SK-N-SH treated with all-trans-retinoic acid at 6 μM for 48 hours (cell line): ENCODE data around the gene RPRD1B.

Experiments used
- ATAC-seq: fragments of 200-7000 bp; cut with Tn5 transposase; 3 replicates; pipeline ENCODE4 v1.9.1; 2020; ENCODE audit warnings: mild to moderate bottlenecking, moderate library complexity
- ARNTL ChIP-seq: fragments of 450-650 bp; formaldehyde crosslinking; IDR thresholded peaks from 2 replicates; pipeline ENCODE4 v1.5.0; 2020; ENCODE audit warnings: low read depth, mild to moderate bottlenecking, moderate library complexity, borderline replicate concordance
- BACH2 ChIP-seq: fragments of 250-450 bp; sonication (Bioruptor Pico); IDR thresholded peaks from 2 replicates; pipeline ENCODE4 v1.9.0; 2021; ENCODE audit warnings: mild to moderate bottlenecking, borderline replicate concordance
- CSDC2 ChIP-seq: fragments of 250-450 bp; sonication (Bioruptor Pico); IDR thresholded peaks from 2 replicates; pipeline ENCODE4 v1.5.0; 2020; ENCODE audit warnings: mild to moderate bottlenecking, moderate library complexity
- ESRRG ChIP-seq: fragments of 250-450 bp; sonication (Bioruptor Pico); IDR thresholded peaks from 2 replicates; pipeline ENCODE4 v1.6.1; 2021; ENCODE audit warnings: mild to moderate bottlenecking
- GLIS3 ChIP-seq: fragments of 250-450 bp; sonication (Bioruptor Pico); IDR thresholded peaks from 2 replicates; pipeline ENCODE4 v1.5.0; 2020; ENCODE audit warnings: mild to moderate bottlenecking, moderate library complexity
- ISL1 ChIP-seq: fragments of 250-450 bp; sonication (Bioruptor Pico); IDR thresholded peaks from 2 replicates; pipeline ENCODE4 v2.1.2; 2022; ENCODE audit warnings: mild to moderate bottlenecking, moderate library complexity
- OSR1 ChIP-seq: fragments of 250-450 bp; sonication (Bioruptor Pico); IDR thresholded peaks from 2 replicates; pipeline ENCODE4 v1.8.0; 2022; ENCODE audit warnings: moderate library complexity, mild to moderate bottlenecking, inconsistent platforms
- POU6F1 ChIP-seq: fragments of 250-450 bp; sonication (Bioruptor Pico); IDR thresholded peaks from 2 replicates; pipeline ENCODE4 v1.8.0; 2021; ENCODE audit warnings: low read depth, mild to moderate bottlenecking, moderate library complexity, borderline replicate concordance
- PPARA ChIP-seq: fragments of 250-450 bp; sonication (Bioruptor Pico); IDR thresholded peaks from 2 replicates; pipeline ENCODE4 v1.5.0; 2020; ENCODE audit warnings: mild to moderate bottlenecking, borderline replicate concordance
- RARB ChIP-seq: fragments of 250-450 bp; sonication (Bioruptor Pico); IDR thresholded peaks from 2 replicates; pipeline ENCODE4 v1.8.0; 2021; ENCODE audit warnings: mild to moderate bottlenecking, moderate library complexity
- SNAI2 ChIP-seq: fragments of 250-450 bp; sonication (Bioruptor Pico); IDR thresholded peaks from 2 replicates; pipeline ENCODE4 v1.5.0; 2020; ENCODE audit warnings: mild to moderate bottlenecking, moderate library complexity
- TCF4 ChIP-seq: fragments of 250-450 bp; sonication (Bioruptor Pico); IDR thresholded peaks from 2 replicates; pipeline ENCODE4 v1.8.0; 2021; ENCODE audit warnings: mild to moderate bottlenecking, moderate library complexity, borderline replicate concordance
- TOX ChIP-seq: fragments of 250-450 bp; sonication (Bioruptor Pico); IDR thresholded peaks from 2 replicates; pipeline ENCODE4 v1.8.0; 2021; ENCODE audit warnings: mild to moderate bottlenecking, moderate library complexity, borderline replicate concordance
- TSHZ2 ChIP-seq: fragments of 250-450 bp; sonication (Bioruptor Pico); IDR thresholded peaks from 2 replicates; pipeline ENCODE4 v1.5.0; 2020; ENCODE audit warnings: mild to moderate bottlenecking, moderate library complexity
- ZFP3 ChIP-seq: fragments of 250-450 bp; sonication (Bioruptor Pico); IDR thresholded peaks from 2 replicates; pipeline ENCODE4 v1.5.0; 2020; ENCODE audit warnings: mild to moderate bottlenecking, moderate library complexity
- ZNF565 ChIP-seq: fragments of 450-650 bp; formaldehyde crosslinking; conservative IDR thresholded peaks from 2 replicates; pipeline ENCODE4 v1.5.0; 2020; ENCODE audit warnings: low read depth, mild to moderate bottlenecking, moderate library complexity
- ZNF70 ChIP-seq: fragments of 450-650 bp; formaldehyde crosslinking; IDR thresholded peaks from 2 replicates; pipeline ENCODE4 v1.5.0; 2020; ENCODE audit warnings: mild to moderate bottlenecking, moderate library complexity
- ZNF8 ChIP-seq: fragments of 450-650 bp; formaldehyde crosslinking; IDR thresholded peaks from 2 replicates; pipeline ENCODE4 v1.5.0; 2020; ENCODE audit warnings: mild to moderate bottlenecking, moderate library complexity
- TF ChIP-seq, protein P1 (sequence below): fragments of 250-450 bp; sonication (Bioruptor Pico); IDR thresholded peaks from 2 replicates; pipeline ENCODE4 v1.5.1; 2021; ENCODE audit warnings: mild to moderate bottlenecking, moderate library complexity
- TF ChIP-seq, protein P2 (sequence below): fragments of 250-450 bp; sonication (Bioruptor Pico); IDR thresholded peaks from 2 replicates; pipeline ENCODE4 v1.8.0; 2020; ENCODE audit warnings: mild to moderate bottlenecking, moderate library complexity, borderline replicate concordance
- TF ChIP-seq, protein P3 (sequence below): fragments of 250-450 bp; sonication (Bioruptor Pico); IDR thresholded peaks from 2 replicates; pipeline ENCODE4 v1.5.1; 2020; ENCODE audit warnings: low read depth, mild to moderate bottlenecking, moderate library complexity

Gene RPRD1B

GRCh38 chr20:38002422-38002821 is 31.1 kb upstream of the RPRD1B start:
- ATAC-seq: no peak; the same call in 2 of the 3 replicates
- no peak for TF ChIP-seq GLIS3 (CRISPR knock-in tag)
- no peak for TF ChIP-seq SNAI2 (CRISPR knock-in tag)
- no peak for TF ChIP-seq TCF4 (CRISPR knock-in tag)
- no peak for TF ChIP-seq TOX (CRISPR knock-in tag)
- TF ChIP-seq ZFP3 (CRISPR knock-in tag): no peak
- TF ChIP-seq TSHZ2: no peak
- TF ChIP-seq BACH2 (CRISPR knock-in tag): no peak
- TF ChIP-seq, protein P1, sequence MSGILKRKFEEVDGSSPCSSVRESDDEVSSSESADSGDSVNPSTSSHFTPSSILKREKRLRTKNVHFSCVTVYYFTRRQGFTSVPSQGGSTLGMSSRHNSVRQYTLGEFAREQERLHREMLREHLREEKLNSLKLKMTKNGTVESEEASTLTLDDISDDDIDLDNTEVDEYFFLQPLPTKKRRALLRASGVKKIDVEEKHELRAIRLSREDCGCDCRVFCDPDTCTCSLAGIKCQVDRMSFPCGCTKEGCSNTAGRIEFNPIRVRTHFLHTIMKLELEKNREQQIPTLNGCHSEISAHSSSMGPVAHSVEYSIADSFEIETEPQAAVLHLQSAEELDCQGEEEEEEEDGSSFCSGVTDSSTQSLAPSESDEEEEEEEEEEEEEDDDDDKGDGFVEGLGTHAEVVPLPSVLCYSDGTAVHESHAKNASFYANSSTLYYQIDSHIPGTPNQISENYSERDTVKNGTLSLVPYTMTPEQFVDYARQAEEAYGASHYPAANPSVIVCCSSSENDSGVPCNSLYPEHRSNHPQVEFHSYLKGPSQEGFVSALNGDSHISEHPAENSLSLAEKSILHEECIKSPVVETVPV (CRISPR knock-in tag): no peak
- no peak for TF ChIP-seq ZNF8 (CRISPR knock-in tag)
- no peak for TF ChIP-seq POU6F1 (CRISPR knock-in tag)
- TF ChIP-seq OSR1 (CRISPR knock-in tag): no peak
- no peak for TF ChIP-seq ZNF70 (CRISPR knock-in tag)
- TF ChIP-seq, protein P2, sequence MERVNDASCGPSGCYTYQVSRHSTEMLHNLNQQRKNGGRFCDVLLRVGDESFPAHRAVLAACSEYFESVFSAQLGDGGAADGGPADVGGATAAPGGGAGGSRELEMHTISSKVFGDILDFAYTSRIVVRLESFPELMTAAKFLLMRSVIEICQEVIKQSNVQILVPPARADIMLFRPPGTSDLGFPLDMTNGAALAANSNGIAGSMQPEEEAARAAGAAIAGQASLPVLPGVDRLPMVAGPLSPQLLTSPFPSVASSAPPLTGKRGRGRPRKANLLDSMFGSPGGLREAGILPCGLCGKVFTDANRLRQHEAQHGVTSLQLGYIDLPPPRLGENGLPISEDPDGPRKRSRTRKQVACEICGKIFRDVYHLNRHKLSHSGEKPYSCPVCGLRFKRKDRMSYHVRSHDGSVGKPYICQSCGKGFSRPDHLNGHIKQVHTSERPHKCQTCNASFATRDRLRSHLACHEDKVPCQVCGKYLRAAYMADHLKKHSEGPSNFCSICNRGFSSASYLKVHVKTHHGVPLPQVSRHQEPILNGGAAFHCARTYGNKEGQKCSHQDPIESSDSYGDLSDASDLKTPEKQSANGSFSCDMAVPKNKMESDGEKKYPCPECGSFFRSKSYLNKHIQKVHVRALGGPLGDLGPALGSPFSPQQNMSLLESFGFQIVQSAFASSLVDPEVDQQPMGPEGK (CRISPR knock-in tag): no peak
- TF ChIP-seq, protein P3, sequence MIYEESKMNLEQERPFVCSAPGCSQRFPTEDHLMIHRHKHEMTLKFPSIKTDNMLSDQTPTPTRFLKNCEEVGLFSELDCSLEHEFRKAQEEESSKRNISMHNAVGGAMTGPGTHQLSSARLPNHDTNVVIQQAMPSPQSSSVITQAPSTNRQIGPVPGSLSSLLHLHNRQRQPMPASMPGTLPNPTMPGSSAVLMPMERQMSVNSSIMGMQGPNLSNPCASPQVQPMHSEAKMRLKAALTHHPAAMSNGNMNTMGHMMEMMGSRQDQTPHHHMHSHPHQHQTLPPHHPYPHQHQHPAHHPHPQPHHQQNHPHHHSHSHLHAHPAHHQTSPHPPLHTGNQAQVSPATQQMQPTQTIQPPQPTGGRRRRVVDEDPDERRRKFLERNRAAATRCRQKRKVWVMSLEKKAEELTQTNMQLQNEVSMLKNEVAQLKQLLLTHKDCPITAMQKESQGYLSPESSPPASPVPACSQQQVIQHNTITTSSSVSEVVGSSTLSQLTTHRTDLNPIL (CRISPR knock-in tag): no peak
- TF ChIP-seq ARNTL (CRISPR knock-in tag): no peak
- TF ChIP-seq ZNF565: no peak
- TF ChIP-seq RARB (CRISPR knock-in tag): no peak
- TF ChIP-seq ESRRG: no peak
- no peak for TF ChIP-seq PPARA (CRISPR knock-in tag)
- no peak for TF ChIP-seq CSDC2 (CRISPR knock-in tag)

DNA sequence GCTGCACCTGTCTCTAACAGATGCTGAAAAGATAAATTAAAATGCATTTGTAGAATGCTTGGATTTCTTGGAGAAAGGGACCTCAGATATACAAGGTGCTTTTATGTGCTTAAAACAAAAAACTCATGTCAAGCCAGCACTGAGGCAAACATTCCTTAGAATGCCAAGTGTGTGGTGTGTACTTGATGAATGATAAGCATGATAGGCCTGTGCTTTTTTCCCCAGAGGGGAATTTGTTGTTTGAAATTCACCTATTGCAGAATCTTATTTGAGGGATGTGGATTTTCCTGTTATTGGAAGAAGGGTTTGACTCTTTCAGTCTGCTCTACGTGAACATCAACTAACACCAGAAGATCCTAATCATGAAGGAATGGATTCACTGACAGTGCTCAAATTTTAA is 29.1 kb upstream of the RPRD1B start:
- TF ChIP-seq POU6F1 (CRISPR knock-in tag): no peak
- no peak for TF ChIP-seq OSR1 (CRISPR knock-in tag)
- TF ChIP-seq ESRRG: no peak
- no peak for TF ChIP-seq SNAI2 (CRISPR knock-in tag)
- TF ChIP-seq ZNF8 (CRISPR knock-in tag): no peak
- no peak for TF ChIP-seq ISL1
- TF ChIP-seq, all 23 proteins: peak for 0
- no peak for ATAC-seq
